Choroid plexus epithelial cell (primary cell): ENCODE results near the gene NCKAP5.

Experiments used
- DNase-seq: peaks from one replicate; pipeline ENCODE4 v3.0.0-alpha.2; 2010; ENCODE audit warnings: low read depth
- H3K4me3 ChIP-seq: 2 replicates; pipeline ENCODE4 v1.5.1; 2011; ENCODE audit warnings: low read depth, mild to moderate bottlenecking, control low read depth, low read length, moderate library complexity
- CTCF ChIP-seq: conservative IDR thresholded peaks from 2 replicates; pipeline ENCODE4 v1.5.1; 2011; ENCODE audit warnings: low read depth, mild to moderate bottlenecking, control low read depth, inconsistent platforms, low read length, moderate library complexity

Gene NCKAP5

GRCh38 chr2:133456156-133456555, 112.1 kb downstream of the NCKAP5 start:
- no peak for DNase-seq
- no peak overlapping the region for H3K4me3 ChIP-seq
- TF ChIP-seq CTCF: no peak

- no peak for TF ChIP-seq CTCF
- no peak for DNase-seq
- no peak overlapping the region for H3K4me3 ChIP-seq
Measured at GRCh38 chr2:133453032-133453431, 115.2 kb downstream of the NCKAP5 start.

GRCh38 chr2:133452583-133452982, 115.7 kb downstream of the NCKAP5 start:
- TF ChIP-seq CTCF: no peak
- no peak for DNase-seq
- H3K4me3 ChIP-seq: no peak overlapping the region

- no peak for DNase-seq
- no peak overlapping the region for H3K4me3 ChIP-seq
- TF ChIP-seq CTCF: no peak
Measured at GRCh38 chr2:133452146-133452545, 116.1 kb downstream of the NCKAP5 start.

GRCh38 chr2:133448195-133448594, 120.1 kb downstream of the NCKAP5 start:
- H3K4me3 ChIP-seq: no peak overlapping the region
- TF ChIP-seq CTCF: no peak
- DNase-seq: no peak

GRCh38 chr2:133447303-133447702, 121.0 kb downstream of the NCKAP5 start:
- no peak overlapping the region for H3K4me3 ChIP-seq
- DNase-seq: no peak
- no peak for TF ChIP-seq CTCF

GRCh38 chr2:133444465-133444864, 123.8 kb downstream of the NCKAP5 start:
- no peak for TF ChIP-seq CTCF
- DNase-seq: no peak
- no peak overlapping the region for H3K4me3 ChIP-seq
